Omental fat pad (tissue), 4 donors: ENCODE results near the gene NBAS. TPM values are rescaled to one million over a fixed set of nuclear protein-coding genes. Genes with fewer than 3 reads are reported as not detected.
"Not testable (repeated sequence)": the region's sequence is repeated elsewhere in the genome, so short reads cannot be mapped to it uniquely, and the experiment has no call there.

ENCODE experiments used
- ATAC-seq: fragments of 150-250 bp; one replicate; pipeline ENCODE4 v1.9.1; 2016; ENCODE audit warnings: mild to moderate bottlenecking, moderate library complexity; ENCODE audit not compliant: low FRiP score
- DNase-seq: peaks from one replicate; pipeline ENCODE4 v3.0.0-alpha.2; 2019; ENCODE audit warnings: low spot score
- total RNA-seq, 4 donors: library from RNA; depleted of rRNA; stranded (reverse); fragments of >200 nt; gene quantifications; one replicate each; pipeline ENCODE4 v1.1.0, GENCODE V29; 2016
- TF ChIP-seq, protein P1 (sequence below), 3 donors: fragments of 450-650 bp; IDR thresholded peaks; one replicate each; pipeline ENCODE4 v1.5.1; 2016 to 2017; ENCODE audit warnings: antibody characterized with exemption in 3 of 3, mild to moderate bottlenecking in 3 of 3, moderate library complexity in 2 of 3

NBAS gene
- total RNA-seq, 4 donors from 2014 or later: 29.4 to 57.7 (median 38.2) TPM

DNA sequence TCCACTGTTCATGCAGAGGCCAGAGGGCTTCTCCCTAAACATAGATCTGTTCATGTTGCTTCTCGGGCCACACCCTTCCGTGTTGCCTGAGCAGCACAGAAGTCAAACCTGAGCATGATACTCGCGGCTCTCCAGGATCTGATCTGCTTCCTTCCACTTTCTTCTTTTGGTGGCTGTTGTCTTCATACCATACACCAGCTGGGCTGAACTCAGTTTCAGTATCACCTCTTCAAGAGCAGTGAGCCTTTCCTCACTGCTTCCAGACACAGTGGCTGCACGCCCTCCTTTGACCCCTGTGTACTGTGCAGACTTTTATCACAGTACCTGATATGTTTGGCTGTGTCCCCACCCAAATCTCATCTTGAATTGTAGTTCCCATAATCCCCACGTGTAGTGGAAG lies 348.9 kb downstream of the NBAS start:
- ATAC-seq (no peak), DNase-seq (no peak)
- TF ChIP-seq, protein P1, sequence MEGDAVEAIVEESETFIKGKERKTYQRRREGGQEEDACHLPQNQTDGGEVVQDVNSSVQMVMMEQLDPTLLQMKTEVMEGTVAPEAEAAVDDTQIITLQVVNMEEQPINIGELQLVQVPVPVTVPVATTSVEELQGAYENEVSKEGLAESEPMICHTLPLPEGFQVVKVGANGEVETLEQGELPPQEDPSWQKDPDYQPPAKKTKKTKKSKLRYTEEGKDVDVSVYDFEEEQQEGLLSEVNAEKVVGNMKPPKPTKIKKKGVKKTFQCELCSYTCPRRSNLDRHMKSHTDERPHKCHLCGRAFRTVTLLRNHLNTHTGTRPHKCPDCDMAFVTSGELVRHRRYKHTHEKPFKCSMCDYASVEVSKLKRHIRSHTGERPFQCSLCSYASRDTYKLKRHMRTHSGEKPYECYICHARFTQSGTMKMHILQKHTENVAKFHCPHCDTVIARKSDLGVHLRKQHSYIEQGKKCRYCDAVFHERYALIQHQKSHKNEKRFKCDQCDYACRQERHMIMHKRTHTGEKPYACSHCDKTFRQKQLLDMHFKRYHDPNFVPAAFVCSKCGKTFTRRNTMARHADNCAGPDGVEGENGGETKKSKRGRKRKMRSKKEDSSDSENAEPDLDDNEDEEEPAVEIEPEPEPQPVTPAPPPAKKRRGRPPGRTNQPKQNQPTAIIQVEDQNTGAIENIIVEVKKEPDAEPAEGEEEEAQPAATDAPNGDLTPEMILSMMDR (IDR thresholded peaks at IDR 0.05): no peak

DNA sequence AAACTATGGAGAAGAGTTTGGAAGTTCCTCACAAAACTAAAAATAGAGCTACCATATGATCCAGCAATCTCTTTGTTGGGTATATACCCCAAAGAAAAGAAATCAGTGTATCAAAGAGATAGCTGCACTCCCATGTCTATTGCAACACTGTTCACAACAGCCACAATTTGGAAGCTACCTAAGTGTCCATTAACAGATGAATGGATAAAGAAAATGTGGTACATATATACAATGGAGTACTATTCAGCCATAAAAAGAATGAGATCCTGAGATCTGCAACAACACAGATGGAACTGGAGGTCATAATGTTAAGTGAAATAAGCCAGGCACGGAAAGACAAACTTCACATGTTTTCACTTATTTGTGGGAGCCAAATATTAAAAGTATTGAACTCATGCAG lies 350.6 kb downstream of the NBAS start:
- ATAC-seq, DNase-seq: not testable (repeated sequence)

DNA sequence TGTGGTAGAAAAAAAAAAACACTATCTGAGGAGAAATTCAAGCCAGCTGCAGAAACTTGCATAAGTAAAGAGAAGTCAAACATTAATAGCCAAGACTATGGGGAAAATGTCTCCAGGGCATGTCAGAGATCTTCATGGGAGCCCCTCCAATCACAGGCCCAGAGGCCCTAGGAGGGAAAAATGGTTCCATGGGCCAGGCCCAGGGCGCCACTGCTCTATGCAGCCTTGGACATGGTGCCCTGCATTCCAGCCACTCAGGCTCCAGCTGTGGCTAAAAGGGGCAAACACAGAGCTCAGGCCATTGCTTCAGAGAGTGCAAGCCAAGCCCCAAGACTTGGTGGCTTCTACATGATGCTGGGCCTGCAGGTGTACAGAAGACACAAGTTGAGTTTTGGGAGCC lies 354.7 kb downstream of the NBAS start:
- DNase-seq: no peak
- ATAC-seq: no peak

DNA sequence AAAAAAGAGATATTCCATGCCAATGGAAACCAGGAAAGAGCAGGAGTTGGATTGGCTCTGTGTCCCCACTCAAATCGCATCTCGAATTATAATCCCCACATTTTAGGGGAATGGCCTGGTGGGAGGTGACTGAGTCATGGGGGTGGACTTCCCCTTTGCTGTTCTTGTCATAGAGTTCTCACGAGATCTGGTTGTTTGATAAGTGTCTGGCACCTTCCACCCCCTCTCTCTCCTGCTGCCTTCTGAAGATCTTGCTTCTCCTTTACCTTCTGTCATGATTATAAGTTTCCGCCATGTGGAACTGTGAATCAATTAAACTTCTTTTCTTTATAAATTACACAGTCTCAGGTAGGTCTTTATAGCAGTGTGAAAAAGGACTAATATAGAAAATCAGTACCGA lies 355.6 kb downstream of the NBAS start:
- DNase-seq (no peak), ATAC-seq (no peak)
- TF ChIP-seq, protein P1 (IDR thresholded peaks at IDR 0.05): no peak

More for the DNA sequence above, 354.7 kb downstream of the NBAS start:
- TF ChIP-seq, protein P1 (IDR thresholded peaks at IDR 0.05): no peak

DNA sequence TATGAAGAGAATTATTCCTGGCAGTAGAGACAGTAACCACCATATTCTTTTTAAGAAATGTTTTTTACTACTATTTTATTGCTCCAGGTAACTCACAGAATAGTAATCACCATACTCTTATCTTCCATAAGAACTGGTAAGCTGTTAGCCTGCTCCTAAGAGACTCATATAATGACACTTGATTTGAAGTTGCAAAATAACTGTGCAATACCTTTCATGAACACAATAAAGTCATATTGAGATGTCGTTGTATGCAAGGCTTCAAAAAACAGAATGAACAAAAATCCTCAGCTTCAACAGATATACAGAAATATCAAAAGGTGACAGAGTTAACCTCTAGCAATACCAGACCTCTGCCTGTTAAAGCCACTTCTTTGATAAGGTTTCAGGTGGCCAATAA lies 360.1 kb downstream of the NBAS start:
- TF ChIP-seq, protein P1 (IDR thresholded peaks at IDR 0.05): no peak
- DNase-seq: no peak
- ATAC-seq: no peak

DNA sequence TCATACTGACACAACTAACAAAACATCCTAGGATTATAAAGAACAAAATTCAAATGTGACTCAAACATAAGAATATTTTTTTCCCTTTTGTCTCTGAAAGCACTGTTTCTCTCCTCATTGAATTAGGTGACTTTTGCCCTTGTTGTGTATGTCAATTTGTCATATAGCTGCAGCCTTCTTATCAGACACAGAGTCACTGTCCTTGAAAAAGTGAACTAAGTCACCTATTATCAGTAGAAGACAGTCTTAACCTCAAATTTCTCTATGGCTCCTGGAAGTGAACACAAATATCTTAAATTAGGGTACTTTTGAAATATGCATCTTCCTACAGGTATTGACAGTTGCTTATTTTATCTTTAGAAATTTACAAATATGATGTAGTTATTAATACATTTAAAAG lies 360.6 kb downstream of the NBAS start:
- no peak for DNase-seq
- TF ChIP-seq, protein P1 (IDR thresholded peaks at IDR 0.05): no peak
- no peak for ATAC-seq

DNA sequence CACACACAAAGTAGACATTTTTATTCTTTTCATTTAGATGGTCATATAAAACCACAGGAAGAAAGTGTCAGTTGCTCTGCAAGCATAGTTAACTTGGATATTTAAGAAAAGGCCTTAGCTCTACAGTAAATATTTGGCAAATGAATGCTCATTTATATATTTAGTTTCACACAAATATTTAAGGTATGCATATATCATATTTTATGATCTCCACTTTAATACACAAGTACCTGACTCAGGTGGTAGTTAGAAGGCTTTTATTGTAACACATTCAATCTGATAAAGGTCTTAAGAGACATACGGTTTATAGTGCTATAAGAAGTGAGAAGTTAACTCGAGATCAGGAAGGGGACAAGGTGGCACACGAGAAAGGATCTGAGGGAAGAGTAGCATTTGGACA lies 363.1 kb downstream of the NBAS start:
- DNase-seq (no peak), ATAC-seq (no peak)
- TF ChIP-seq, protein P1 (IDR thresholded peaks at IDR 0.05): no peak

DNA sequence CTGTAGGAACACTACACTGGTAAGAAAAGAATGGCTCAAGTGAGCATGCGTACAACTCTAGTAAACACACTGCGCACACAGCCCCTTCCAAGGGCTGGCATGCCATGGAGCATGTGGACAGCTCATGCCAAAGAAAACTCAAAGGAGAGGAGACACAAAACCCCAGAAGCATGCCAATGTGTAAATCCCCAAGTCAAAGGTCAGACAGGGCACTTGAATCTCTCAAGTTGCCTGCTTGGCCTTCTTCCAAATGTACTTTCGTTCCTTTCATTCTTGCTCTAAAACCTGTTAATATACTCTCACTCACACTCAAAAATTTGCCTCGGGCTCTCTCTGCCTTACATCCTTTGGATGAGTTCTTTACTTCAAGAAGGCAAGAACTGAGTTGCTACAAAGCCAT lies 365.3 kb downstream of the NBAS start:
- no peak for ATAC-seq
- no peak for DNase-seq
- TF ChIP-seq, protein P1 (IDR thresholded peaks at IDR 0.05): no peak
